EL (cell line): ENCODE results near the gene WDR62.
A peak's percentile ranks its signal among the peaks of the same experiment; 100 is the strongest.
"Not testable (repeated sequence)": the region's sequence is repeated elsewhere in the genome, so short reads cannot be mapped to it uniquely, and the experiment has no call there.

ENCODE experiments used
- DNase-seq: peaks from one replicate; pipeline ENCODE4 v3.0.0-alpha.2; 2016

The WDR62 gene

DNA sequence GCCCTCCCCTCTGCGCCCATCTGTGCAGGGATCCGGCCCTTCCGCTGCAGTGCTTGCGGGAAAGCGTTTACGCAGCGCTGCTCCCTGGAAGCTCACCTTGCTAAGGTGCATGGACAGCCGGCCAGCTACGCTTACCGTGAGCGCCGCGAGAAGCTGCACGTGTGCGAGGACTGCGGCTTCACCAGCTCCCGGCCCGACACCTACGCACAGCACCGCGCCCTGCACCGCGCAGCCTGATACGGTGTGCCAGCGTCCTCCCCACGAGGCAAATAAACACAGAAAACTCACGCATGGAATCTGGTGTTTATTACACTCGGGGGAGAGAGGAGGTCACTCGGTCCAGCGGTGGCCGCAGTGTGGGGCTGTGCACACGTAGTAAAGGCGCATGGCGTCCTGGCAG lies 58.7 kb downstream of the WDR62 start:
- no peak for DNase-seq

DNA sequence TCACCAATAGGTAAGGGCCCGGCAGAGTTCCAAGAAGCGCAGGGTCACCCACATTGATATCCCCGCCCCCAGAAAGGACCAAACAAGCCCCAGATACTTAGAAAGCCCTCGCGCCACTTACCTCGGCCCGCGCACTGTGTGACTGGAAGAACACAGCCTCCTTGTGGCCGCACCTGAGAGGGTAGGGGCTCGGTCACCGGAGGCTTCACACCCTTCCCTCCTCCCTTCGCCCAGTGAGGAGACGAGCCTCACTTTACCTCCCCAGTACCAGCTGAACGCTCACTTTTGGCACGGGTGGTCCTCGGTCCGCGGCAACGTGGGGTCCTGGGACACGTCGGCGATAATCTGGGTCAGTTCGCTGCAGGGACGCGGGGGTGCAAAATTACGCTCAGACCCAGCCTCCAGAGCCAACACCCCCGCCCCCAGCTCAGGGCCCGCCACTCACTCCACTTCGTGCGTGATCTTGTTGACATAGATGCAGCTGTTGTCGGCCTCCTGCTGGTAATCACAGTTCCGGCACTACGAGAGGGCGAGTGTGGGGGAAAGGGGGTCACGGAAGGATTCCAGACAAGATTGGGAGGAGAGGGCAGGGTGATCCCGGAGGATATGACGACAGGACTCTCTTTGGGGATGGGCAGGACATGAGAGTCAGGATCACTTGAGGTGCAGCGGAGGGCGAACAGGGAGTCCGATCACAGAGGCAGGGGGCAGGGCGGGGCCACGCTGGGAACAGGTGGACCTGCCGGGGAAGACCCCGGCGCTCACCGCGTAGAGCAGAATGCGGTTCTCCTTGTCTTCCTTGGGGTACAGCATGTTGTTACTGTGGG lies 59.4 kb downstream of the WDR62 start:
- DNase-seq: peak; percentile 49

GRCh38 chr19:36114721-36115452 lies 60.2 kb downstream of the WDR62 start, which contains the start of gene POLR2I:
Gene POLR2I, minus strand, starts transcription at chr19:36114875. Its CDS starts 19 bp downstream, at chr19:36114856.
- peak; percentile 100 for DNase-seq

DNA sequence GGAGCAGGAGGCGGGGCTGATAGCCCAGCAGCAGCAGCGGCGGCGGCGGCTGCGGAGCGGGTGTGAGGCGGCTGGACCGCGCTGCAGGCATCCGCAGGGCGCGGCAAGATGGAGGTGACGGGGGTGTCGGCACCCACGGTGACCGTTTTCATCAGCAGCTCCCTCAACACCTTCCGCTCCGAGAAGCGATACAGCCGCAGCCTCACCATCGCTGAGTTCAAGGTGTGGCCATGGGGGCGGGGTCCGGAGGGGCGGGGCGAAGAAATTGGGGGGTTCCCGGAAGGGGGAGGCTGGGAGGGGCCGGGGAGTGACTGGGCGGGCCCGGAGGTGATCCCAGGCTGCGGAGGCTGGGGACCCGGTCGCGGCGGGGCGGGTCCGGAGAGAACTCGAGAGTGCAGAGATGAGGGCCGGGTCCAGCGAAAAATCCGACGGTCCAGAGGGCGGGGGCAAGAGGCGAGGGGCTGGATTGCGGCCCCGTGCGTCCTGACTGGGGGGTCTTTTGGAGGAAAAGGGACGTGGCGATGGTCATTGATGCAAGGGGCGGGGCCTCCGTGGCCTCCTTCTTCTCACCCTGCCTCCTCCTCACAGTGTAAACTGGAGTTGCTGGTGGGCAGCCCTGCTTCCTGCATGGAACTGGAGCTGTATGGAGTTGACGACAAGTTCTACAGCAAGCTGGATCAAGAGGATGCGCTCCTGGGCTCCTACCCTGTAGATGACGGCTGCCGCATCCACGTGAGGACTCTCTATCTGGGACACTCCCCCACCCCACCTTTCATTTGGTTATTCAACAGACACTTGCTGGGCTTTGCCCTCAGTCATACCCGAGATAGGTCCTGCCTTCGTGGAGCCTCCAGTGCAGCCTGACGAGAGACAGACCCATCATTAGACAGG lies 61.0 kb downstream of the WDR62 start, which contains the start of gene TBCB:
TSS of gene TBCB (plus strand) at position 16 of the 891 bp plus-strand sequence. CDS start at position 109, 93 bp downstream.
- no peak for DNase-seq

- no peak for DNase-seq
Observed at GRCh38 chr19:36116344-36116637, 61.6 kb downstream of the WDR62 start.

GRCh38 chr19:36120092-36120983 lies 65.6 kb downstream of the WDR62 start:
- no peak for DNase-seq

DNA sequence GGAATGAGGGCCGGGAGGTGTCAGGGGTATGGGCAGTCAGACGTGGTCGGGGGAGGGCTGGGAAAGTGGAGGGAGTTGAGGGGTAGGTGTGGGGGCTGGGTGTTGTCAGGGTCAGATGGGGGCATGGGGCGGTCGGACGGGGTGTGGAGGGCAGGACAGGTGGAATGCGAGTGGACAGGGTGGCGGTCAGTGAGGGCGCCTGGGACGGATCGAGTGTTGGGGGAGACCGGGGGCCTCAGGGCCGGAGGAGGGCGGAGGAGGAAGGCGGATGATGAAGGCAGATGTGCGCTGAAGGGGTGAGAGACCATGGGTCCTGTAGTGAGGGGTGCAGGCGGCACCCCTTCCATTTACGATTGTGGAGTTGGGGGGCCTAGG lies 66.3 kb downstream of the WDR62 start:
- DNase-seq: no peak

DNA sequence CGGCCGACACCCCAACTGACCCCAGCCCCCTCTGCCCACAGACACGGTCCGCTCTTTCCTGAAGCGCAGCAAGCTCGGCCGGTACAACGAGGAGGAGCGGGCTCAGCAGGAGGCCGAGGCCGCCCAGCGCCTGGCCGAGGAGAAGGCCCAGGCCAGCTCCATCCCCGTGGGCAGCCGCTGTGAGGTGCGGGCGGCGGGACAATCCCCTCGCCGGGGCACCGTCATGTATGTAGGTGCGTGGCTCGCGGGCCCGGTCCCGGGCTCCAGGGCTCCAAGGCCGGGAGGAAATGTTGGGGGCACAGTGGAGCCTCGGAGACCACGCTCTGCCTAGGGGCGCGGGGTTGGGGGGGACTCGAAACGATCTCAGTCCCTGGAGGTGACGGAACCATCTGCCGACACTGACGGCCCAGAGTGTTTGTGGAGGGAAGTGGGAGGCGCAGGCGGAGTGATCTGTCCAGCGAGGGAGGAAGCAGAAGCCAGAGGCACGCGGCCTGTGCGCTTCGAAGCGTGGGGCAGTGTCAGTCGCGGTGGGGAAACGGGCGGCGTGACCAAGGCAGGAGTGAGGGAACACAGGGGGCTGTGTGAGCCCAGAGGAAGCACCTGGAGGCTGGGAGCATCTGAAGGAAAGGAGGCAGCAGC lies 66.9 kb downstream of the WDR62 start:
- no peak for DNase-seq

- no peak for DNase-seq
Observed at GRCh38 chr19:36125557-36125956, 70.9 kb downstream of the WDR62 start.

GRCh38 chr19:36128392-36128736 lies 73.7 kb downstream of the WDR62 start:
- DNase-seq: no peak

GRCh38 chr19:36131221-36131620 lies 76.5 kb downstream of the WDR62 start:
- not testable (repeated sequence) for DNase-seq

DNA sequence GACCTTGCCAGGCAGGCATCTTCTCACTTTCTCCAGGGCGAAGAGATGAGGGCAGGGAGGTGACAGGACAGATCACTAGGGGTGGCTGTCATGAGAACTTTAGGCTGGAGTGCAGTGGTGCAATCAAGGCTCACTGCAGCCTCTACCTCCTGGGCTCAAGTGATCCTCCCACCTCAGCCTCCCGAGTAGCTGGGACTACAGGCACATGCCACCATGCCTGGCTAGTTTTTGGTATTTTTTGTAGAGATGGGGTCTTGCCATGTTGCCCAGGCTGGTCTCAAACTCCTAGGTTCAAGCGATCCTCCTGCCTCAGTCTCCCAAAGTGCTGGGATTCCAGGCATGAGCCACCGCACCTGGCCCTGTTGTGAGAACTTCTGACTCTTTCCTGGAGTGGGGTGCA lies 80.2 kb downstream of the WDR62 start:
- DNase-seq: not testable (repeated sequence)

DNA sequence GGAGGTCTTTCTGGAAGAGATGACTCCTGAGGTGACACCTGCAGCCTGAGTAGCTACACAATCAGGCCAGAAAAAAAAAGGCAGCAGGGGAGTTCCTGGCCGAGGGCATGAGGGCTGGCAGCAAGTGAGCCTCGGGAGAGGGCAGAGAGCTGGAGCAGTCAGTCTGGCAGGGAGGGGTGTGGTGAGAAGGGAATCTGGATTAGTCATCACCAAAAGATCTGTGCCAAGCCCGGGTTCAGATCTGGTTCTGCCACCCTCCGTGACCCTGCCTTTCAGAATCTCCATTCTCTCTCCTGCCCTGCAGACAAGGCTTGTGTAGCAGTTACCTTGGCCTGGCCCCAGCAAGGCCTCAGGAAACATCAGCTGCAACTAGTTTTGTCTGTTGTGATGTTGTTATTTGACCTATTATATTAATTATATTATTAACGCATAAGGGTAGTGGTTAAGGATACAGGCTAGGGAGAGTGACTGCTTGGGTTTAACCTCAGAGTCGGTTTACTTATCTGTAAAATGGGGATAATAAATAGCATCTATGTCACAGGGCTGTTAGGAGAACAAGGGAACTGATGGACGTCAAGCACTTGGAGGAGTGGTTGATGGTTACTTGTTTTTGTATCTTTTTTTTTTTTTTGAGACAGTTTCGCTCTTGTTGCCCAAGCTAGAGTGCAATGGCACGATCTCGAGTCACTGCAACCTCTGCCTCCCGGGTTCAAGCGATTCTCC lies 82.4 kb downstream of the WDR62 start:
- peak; percentile 78 for DNase-seq

DNA sequence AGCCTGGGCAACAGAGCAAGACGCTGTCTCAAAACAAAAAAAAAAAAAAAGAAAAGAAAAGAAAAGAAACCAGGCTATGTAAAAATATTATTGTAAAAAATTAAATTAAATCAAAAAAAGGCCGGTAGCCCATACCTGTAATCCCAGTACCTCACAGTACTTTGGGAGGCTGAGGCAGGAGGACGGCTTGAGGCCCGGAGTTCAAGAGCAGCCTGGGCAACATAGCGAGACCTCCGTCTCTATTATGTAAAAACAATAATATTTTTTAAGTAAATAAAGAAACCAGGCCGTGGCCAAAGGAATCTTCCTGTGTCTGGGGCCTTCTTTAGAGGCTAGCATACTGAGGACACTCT lies 84.4 kb downstream of the WDR62 start:
- no peak for DNase-seq

- peak; percentile 96 for DNase-seq
Observed at GRCh38 chr19:36139473-36140303, 85.0 kb downstream of the WDR62 start, which contains the start of gene CAPNS1. Gene CAPNS1, plus strand, starts transcription at chr19:36140066. Its CDS starts 946 bp downstream, at chr19:36141012.

DNA sequence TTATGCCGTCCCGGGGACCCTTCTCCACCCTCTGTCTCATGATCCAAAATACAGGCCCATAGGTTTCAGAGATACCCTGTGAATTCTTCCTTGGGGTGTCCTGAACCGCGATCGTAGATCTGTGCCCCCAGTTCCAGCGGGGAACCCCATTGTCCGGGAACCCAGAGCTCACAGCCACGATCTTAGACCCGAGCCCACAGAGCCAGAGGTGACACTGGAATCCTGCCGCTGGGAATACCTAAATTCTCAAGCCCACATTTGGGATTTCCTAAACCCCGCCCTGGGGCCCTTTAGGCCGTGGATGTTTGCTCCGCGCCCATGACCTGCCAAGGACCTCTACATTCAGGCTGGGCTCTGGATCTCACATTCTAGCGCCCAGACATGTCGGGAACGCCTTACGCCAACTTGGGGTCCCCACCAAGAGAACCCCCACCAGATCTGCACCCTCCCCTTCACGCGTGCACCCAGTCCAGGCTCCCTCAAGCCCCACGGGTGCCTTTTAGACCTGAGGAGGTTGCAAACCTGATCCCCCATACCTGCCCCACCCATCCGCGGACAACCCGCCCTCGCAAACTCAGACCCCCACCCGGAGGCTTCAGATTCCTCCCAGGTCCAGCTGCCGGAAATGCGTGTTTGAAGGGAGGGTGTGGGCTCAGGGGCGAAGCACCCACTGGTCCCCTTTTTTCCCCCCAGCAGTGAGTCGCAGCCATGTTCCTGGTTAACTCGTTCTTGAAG lies 85.8 kb downstream of the WDR62 start:
- peak; percentile 70 for DNase-seq

GRCh38 chr19:36141039-36141927 lies 86.6 kb downstream of the WDR62 start:
- DNase-seq: peak; percentile 84

DNA sequence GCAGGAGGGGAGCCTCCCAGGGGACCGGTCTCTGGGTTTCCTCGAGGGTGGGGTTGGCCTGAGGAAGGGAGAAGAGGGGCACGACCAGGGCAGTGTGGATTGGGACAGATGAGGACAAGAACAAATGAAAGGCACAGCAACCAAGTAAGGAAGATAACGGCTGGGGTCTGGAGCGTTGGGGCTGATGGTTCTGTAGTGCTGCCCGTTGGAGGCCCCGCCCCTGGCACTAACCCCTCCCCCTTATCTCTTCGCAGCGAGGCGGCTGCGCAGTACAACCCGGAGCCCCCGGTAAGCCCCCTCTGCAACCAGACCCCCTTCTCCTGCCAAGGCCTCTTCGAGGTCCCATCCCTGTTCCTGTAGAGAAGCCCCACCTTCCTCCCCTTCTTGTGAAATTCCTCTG lies 87.3 kb downstream of the WDR62 start:
- no peak for DNase-seq
